HCT116 (cell line): ENCODE results near the gene FAM167B. TPM values are rescaled to one million over a fixed set of nuclear protein-coding genes. Genes with fewer than 3 reads are reported as not detected.

Source experiments
- ATAC-seq: fragments of 200-7000 bp; cut with Tn5 transposase; 2 replicates; pipeline ENCODE4 v1.9.1; 2020; ENCODE audit warnings: mild to moderate bottlenecking, moderate library complexity
- BruUV-seq: library from RNA; stranded (reverse); fragments of 400-500 nt; replicated peaks from 2 replicates; lab custom pipeline; 2021; lab: Mats Ljungman, UMichigan
- CTCF ChIA-PET: fragments of 300-600 bp; sonication (Branson Sonifier 250); formaldehyde crosslinking; loops from one replicate; lab custom pipeline; 2021; ENCODE audit warnings: antibody characterized with exemption; lab: Charles Lee
- POLR2A ChIA-PET: fragments of 300-600, 350-600 bp; sonication (Branson Sonifier 250); formaldehyde crosslinking; loops from one replicate; lab custom pipeline; 2021; ENCODE audit warnings: antibody characterized with exemption; lab: Charles Lee
- RAD21 ChIA-PET, 2 experiments: fragments of 300-600 bp; sonication (Branson Sonifier 250); formaldehyde crosslinking; loops; one replicate each; lab custom pipeline; 2023; ENCODE audit warnings: low total read pairs in 2 of 2; ENCODE audit not compliant: uncharacterized antibody in 2 of 2, unreplicated experiment in 2 of 2, low non-redundant PET in 1 of 2; lab: Charles Lee
- DNase-seq: peaks from one replicate; pipeline ENCODE4 v3.0.0-alpha.2; 2010; ENCODE audit warnings: low read depth, low spot score
- H2AFZ ChIP-seq: fragments of 200-600 bp; shearing (Covaris generic), sonication (generic); 2 replicates; pipeline ENCODE4 v1.6.1; 2017; ENCODE audit warnings: low read depth, mixed run types, mixed read lengths, antibody characterized with exemption, low read length; ENCODE audit not compliant: poor library complexity, severe bottlenecking
- H3K27ac ChIP-seq: 2 replicates; pipeline ENCODE4 v1.5.1; 2012; ENCODE audit warnings: low read depth, low read length
- H3K27me3 ChIP-seq: fragments of 200-600 bp; sonication (generic); 2 replicates; pipeline ENCODE4 v1.6.1; 2016; ENCODE audit warnings: mixed run types, low read length, mixed read lengths; ENCODE audit not compliant: insufficient read depth
- H3K36me3 ChIP-seq, 2 experiments: fragments of 200-500 bp in 1 of 2; fragments of 200-600 bp in 1 of 2; sonication (Bioruptor generic) in 1 of 2; sonication (generic) in 1 of 2; 2 replicates each; pipeline versions ENCODE4 v1.5.1 to v1.6.1; 2014 to 2016; ENCODE audit warnings: low read length in 2 of 2, inconsistent platforms in 1 of 2, mixed read lengths in 1 of 2, mixed run types in 1 of 2; ENCODE audit not compliant: insufficient read depth in 2 of 2, control insufficient read depth in 1 of 2
- H3K4me1 ChIP-seq, 2 experiments: fragments of 200-600 bp in 1 of 2; sonication (generic) in 1 of 2; 2 replicates each; pipeline versions ENCODE4 v1.5.1 to v1.6.1; 2012 to 2017; ENCODE audit warnings: low read length in 2 of 2, inconsistent platforms in 1 of 2, mild to moderate bottlenecking in 1 of 2, mixed read lengths in 1 of 2, mixed run types in 1 of 2, moderate library complexity in 1 of 2; ENCODE audit not compliant: insufficient read depth in 2 of 2, control insufficient read depth in 1 of 2
- H3K4me2 ChIP-seq: fragments of 200-600 bp; sonication (generic); 2 replicates; pipeline ENCODE4 v1.6.1; 2017; ENCODE audit warnings: mixed run types, low read length, mixed read lengths
- H3K4me3 ChIP-seq, 2 experiments: fragments of 200-600 bp in 1 of 2; sonication (generic) in 1 of 2; replicated peaks in 1 of 2; 2 replicates each; pipeline ENCODE4 v1.5.1; 2011 to 2016; ENCODE audit warnings: low read length in 2 of 2, control low read depth in 1 of 2, low read depth in 1 of 2, mild to moderate bottlenecking in 1 of 2, mixed read lengths in 1 of 2, mixed run types in 1 of 2
- H3K79me2 ChIP-seq: fragments of 200-600 bp; sonication (generic); 2 replicates; pipeline ENCODE4 v1.6.1; 2017; ENCODE audit warnings: mild to moderate bottlenecking, mixed run types, low read length, moderate library complexity, mixed read lengths; ENCODE audit not compliant: insufficient read depth
- H3K9ac ChIP-seq: fragments of 200-600 bp; sonication (generic); 2 replicates; pipeline ENCODE4 v1.6.1; 2016; ENCODE audit warnings: low read length, mixed read lengths
- H3K9me2 ChIP-seq: fragments of 200-600 bp; sonication (generic), shearing (Covaris generic); 2 replicates; pipeline ENCODE4 v1.6.1; 2017; ENCODE audit warnings: mixed run types, mild to moderate bottlenecking, moderate library complexity; ENCODE audit not compliant: insufficient read depth
- H3K9me3 ChIP-seq, 2 experiments: fragments of 200-500 bp in 1 of 2; fragments of 200-600 bp in 1 of 2; sonication (Bioruptor generic) in 1 of 2; sonication (generic) in 1 of 2; 2 replicates each; pipeline ENCODE4 v1.6.1; 2014 to 2017; ENCODE audit warnings: low read length in 2 of 2, mixed read lengths in 2 of 2, inconsistent platforms in 1 of 2, low read depth in 1 of 2, mild to moderate bottlenecking in 1 of 2, mixed run types in 1 of 2, moderate library complexity in 1 of 2; ENCODE audit not compliant: control insufficient read depth in 1 of 2, insufficient read depth in 1 of 2
- H4K20me1 ChIP-seq: fragments of 200-600 bp; sonication (generic), shearing (Covaris generic); 2 replicates; pipeline ENCODE4 v1.6.1; 2017; ENCODE audit warnings: mixed run types, mild to moderate bottlenecking, moderate library complexity; ENCODE audit not compliant: insufficient read depth
- CTCF ChIP-seq, 3 experiments: fragments of 200-600 bp in 1 of 3; sonication (generic) in 1 of 3; IDR thresholded peaks in 2 of 3; conservative IDR thresholded peaks in 1 of 3; 2 replicates each; pipeline ENCODE4 v1.5.1; 2012 to 2017; ENCODE audit warnings: low read depth in 2 of 3, low read length in 2 of 3, antibody characterized with exemption in 1 of 3, borderline replicate concordance in 1 of 3, control low read depth in 1 of 3, mild to moderate bottlenecking in 1 of 3, mixed read lengths in 1 of 3, mixed run types in 1 of 3, moderate library complexity in 1 of 3; ENCODE audit not compliant: insufficient read depth in 1 of 3
- RAD21 ChIP-seq: IDR thresholded peaks from 2 replicates; pipeline ENCODE4 v1.6.1; 2012; ENCODE audit warnings: low read depth, mild to moderate bottlenecking
- TCF7L2 ChIP-seq: IDR thresholded peaks from 2 replicates; pipeline ENCODE4 v1.7.0; 2011; ENCODE audit warnings: borderline replicate concordance, inconsistent platforms; ENCODE audit not compliant: insufficient read depth, insufficient read length; ENCODE audit errors: extremely low read depth
- YY1 ChIP-seq: IDR thresholded peaks from 2 replicates; pipeline ENCODE4 v1.6.1; 2011; ENCODE audit warnings: low read length, low read depth, moderate library complexity, mild to moderate bottlenecking; ENCODE audit not compliant: insufficient replicate concordance; ENCODE audit errors: extremely low read depth
- ZNF274 ChIP-seq: fragments of 200-500 bp; sonication (Bioruptor generic); IDR thresholded peaks from 2 replicates; pipeline ENCODE4 v1.6.1; 2014; ENCODE audit warnings: mild to moderate bottlenecking, low read depth, low read length, inconsistent platforms
- intact Hi-C: fragments of 100-400 bp; cut with micrococcal nuclease; formaldehyde crosslinking; loops from 2 replicates; pipeline ENCODE4 v1.10.0; 2022
- total RNA-seq: library from RNA; stranded (reverse); gene quantifications from one replicate; pipeline ENCODE4 v1.2.1, GENCODE V29; 2021; ENCODE audit not compliant: unreplicated experiment

The FAM167B gene
- total RNA-seq, 1 experiment from 2014 or later: 0.42 TPM

GRCh38 chr1:32215629-32216480 is 31.2 kb upstream of the FAM167B start:
- Histone ChIP-seq H3K4me1 (peaks cover 3 to 16% of the 10 kb centered on the region in 2 experiments; a peak in 3 of 4 replicates), H3K27ac (no peak overlapping the region), H2AFZ (no peak overlapping the region), H3K79me2 (no peaks in the 10 kb centered on the region), H3K27me3 (no peaks in the 10 kb centered on the region), H3K9ac (no peak overlapping the region), H3K9me3 (no peaks in the 10 kb centered on the region), H3K4me2 (no peak overlapping the region), H3K9me2 (no peaks in the 10 kb centered on the region), H3K36me3 (peaks cover 2 to 4% of the 10 kb centered on the region in 2 experiments; a peak in 1 of 4 replicates), H4K20me1 (no peaks in the 10 kb centered on the region), H3K4me3 (no peak overlapping the region)
- intact Hi-C loops: loop anchor here (1.0 to 5.0 kb wide), 3 partner anchors 76 to 199 kb away; partner anchors contain the start of gene HDAC1
- ATAC-seq (peak; percentile 94), DNase-seq (peak; percentile 32)
- BruUV-seq: no TSS peak
- CTCF ChIA-PET: interaction anchor here (0.7 to 1.6 kb wide), 12 partner anchors 9 to 178 kb away, joined by 3 to 12 read pairs (median 4); partner anchors contain the start of genes BSDC1, CCDC28B and IQCC
- peak; percentile 14 for TF ChIP-seq YY1
- TF ChIP-seq ZNF274: no peak
- peak; percentile 86 for TF ChIP-seq RAD21
- TF ChIP-seq CTCF (IDR thresholded peaks at IDR 0.05 in 2 of 3, conservative IDR thresholded peaks at IDR 0.05 in 1 of 3; ENCODE audit: borderline replicate concordance in 1 of 3, insufficient read depth in 1 of 3, low read depth in 2 of 3, low read length in 2 of 3): peak; percentile 76 to 92 (median 90); a peak in 5 of 6 replicates
- no peak for TF ChIP-seq TCF7L2
- POLR2A ChIA-PET: interaction anchor here (1.7 kb wide), 1 partner anchor 120 kb away, joined by 5 read pairs; the partner anchor contains the start of gene MARCKSL1
- RAD21 ChIA-PET: interaction anchor here (0.6 to 1.4 kb wide), 6 partner anchors 23 to 178 kb away, joined by 3 to 4 read pairs (median 4); partner anchors contain the start of genes BSDC1 (in 1 of the 2) and MARCKSL1 (in 1 of the 2)
